ENCODE results near the gene TAX1BP1.

Gene TAX1BP1

DNA sequence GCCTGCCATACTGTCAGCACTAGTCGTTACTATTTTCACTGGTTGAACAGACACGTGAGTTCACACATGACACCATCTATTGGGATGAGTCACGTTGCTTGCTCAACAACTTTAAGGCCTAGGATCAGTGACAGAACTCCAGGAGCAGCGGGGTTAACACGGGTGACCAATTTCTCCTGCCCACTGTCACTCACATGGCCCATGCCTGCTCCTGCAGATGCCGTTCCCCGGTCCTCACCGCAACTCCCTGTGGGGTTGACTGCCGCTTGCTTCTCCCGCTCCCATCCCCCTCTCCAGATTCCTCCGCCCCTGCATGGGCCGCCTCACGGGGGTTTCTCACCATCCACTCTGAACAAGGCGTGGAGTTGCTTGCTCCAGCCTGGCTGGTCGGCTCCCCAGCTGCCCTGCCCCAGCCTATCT is 128.2 kb downstream of the TAX1BP1 start:
- no peak overlapping the region for H3K27ac Mint-ChIP-seq
- H3K4me1 Mint-ChIP-seq = peaks cover 4% of the 10 kb centered on the region
- H3K9me3 Mint-ChIP-seq = no peaks in the 10 kb centered on the region
- H3K4me3 Mint-ChIP-seq = no peak overlapping the region
- H3K27me3 Mint-ChIP-seq = no peaks in the 10 kb centered on the region
- H3K36me3 Mint-ChIP-seq = peaks cover 49% of the 10 kb centered on the region
- ATAC-seq = no peak

DNA sequence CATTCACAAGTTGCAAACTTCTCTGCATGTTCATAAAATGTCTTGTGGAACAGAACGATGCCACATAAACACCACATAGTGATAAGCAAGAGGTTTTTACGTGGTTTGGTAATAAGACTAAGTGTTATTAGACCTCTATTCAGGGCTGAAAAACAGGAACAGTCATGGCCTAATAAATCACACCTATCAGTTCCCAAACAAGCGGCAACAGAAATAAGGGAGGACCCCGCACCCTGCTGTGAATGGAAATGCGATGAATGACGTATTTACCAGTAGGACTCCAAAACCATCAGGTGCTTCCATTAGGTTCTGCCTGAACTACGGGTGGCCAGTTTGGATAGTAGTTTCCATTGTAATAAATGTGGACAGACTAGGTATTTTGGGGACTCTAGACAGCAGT is 129.1 kb downstream of the TAX1BP1 start:
- ATAC-seq = no peak
- Mint-ChIP-seq H3K27me3 (no peaks in the 10 kb centered on the region), H3K4me3 (no peak overlapping the region), H3K9me3 (no peaks in the 10 kb centered on the region), H3K4me1 (peaks cover 4% of the 10 kb centered on the region), H3K36me3 (peaks cover 46% of the 10 kb centered on the region), H3K27ac (no peak overlapping the region)

DNA sequence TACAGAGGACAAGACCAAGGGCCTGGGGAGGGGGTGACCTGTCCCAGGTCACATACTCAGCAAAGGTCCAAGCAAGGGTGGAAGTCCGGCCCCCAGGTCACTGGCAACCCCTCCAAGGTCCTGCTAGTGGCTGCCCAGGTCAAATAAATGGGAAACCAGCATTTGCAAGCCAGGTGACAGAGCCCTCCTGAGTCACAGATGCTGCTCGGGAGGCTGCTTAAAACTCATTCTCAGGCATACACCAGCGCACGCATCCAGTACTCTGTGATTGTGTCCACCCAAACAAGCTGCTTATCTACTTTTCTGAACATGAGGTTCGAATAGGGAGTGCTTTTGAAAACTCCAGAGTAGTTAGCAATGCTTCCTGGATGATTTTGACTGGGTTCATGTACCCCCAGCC is 130.6 kb downstream of the TAX1BP1 start:
- Mint-ChIP-seq H3K27me3 (no peaks in the 10 kb centered on the region), H3K27ac (no peak overlapping the region), H3K36me3 (peaks cover 40% of the 10 kb centered on the region), H3K4me1 (peaks cover 4% of the 10 kb centered on the region), H3K9me3 (no peaks in the 10 kb centered on the region), H3K4me3 (no peak overlapping the region)
- ATAC-seq = no peak

DNA sequence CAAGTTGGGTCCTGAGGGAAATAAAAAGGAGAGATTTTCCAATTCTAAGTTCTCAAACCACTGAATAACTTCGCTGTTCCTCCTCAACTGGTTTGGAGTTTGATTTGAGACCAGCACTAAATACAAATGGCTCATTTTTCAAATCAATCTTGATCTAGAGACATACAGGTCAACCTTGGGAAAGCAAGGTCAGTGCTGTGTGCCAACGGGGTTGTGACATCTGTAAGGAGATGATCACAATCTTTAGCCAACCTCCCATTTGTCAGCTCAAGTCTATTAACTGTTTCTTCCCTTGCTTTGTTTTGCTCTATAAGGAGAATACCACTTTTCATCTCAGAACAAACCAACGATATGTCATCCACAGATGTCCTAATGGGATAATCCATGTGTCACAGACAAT is 131.1 kb downstream of the TAX1BP1 start:
- no peaks in the 10 kb centered on the region for H3K9me3 Mint-ChIP-seq
- H3K27me3 Mint-ChIP-seq = no peaks in the 10 kb centered on the region
- H3K4me3 Mint-ChIP-seq = no peak overlapping the region
- no peak overlapping the region for H3K27ac Mint-ChIP-seq
- peaks cover 41% of the 10 kb centered on the region for H3K36me3 Mint-ChIP-seq
- peaks cover 4% of the 10 kb centered on the region for H3K4me1 Mint-ChIP-seq
- ATAC-seq = no peak

- Mint-ChIP-seq H3K9me3 (no peaks in the 10 kb centered on the region), H3K27ac (no peak overlapping the region), H3K4me1 (peaks cover 4% of the 10 kb centered on the region), H3K27me3 (no peaks in the 10 kb centered on the region), H3K36me3 (peaks cover 36% of the 10 kb centered on the region), H3K4me3 (no peak overlapping the region)
- ATAC-seq = no peak
Measured at GRCh38 chr7:27871866-27872265, 131.9 kb downstream of the TAX1BP1 start.

- Mint-ChIP-seq H3K4me3 (no peak overlapping the region), H3K27ac (no peak overlapping the region), H3K4me1 (peaks cover 4% of the 10 kb centered on the region), H3K9me3 (no peaks in the 10 kb centered on the region), H3K36me3 (peaks cover 36% of the 10 kb centered on the region), H3K27me3 (no peaks in the 10 kb centered on the region)
- no peak for ATAC-seq
Measured at GRCh38 chr7:27872356-27873275, 132.7 kb downstream of the TAX1BP1 start.

GRCh38 chr7:27873981-27874957 is 134.3 kb downstream of the TAX1BP1 start:
- Mint-ChIP-seq H3K4me1 (no peaks in the 10 kb centered on the region), H3K27ac (no peak overlapping the region), H3K9me3 (no peaks in the 10 kb centered on the region), H3K4me3 (no peak overlapping the region), H3K36me3 (peaks cover 36% of the 10 kb centered on the region), H3K27me3 (no peaks in the 10 kb centered on the region)
- ATAC-seq = no peak

- H3K4me3 Mint-ChIP-seq = no peak overlapping the region
- no peaks in the 10 kb centered on the region for H3K27me3 Mint-ChIP-seq
- no peaks in the 10 kb centered on the region for H3K4me1 Mint-ChIP-seq
- ATAC-seq = no peak
- no peaks in the 10 kb centered on the region for H3K9me3 Mint-ChIP-seq
- H3K27ac Mint-ChIP-seq = no peak overlapping the region
- peaks cover 35% of the 10 kb centered on the region for H3K36me3 Mint-ChIP-seq
Measured at GRCh38 chr7:27875061-27875460, 135.1 kb downstream of the TAX1BP1 start.

GRCh38 chr7:27875832-27876231 is 135.9 kb downstream of the TAX1BP1 start:
- Mint-ChIP-seq H3K9me3 (no peaks in the 10 kb centered on the region), H3K27me3 (no peaks in the 10 kb centered on the region), H3K4me3 (no peak overlapping the region), H3K4me1 (no peaks in the 10 kb centered on the region), H3K36me3 (peaks cover 31% of the 10 kb centered on the region), H3K27ac (no peak overlapping the region)
- no peak for ATAC-seq

DNA sequence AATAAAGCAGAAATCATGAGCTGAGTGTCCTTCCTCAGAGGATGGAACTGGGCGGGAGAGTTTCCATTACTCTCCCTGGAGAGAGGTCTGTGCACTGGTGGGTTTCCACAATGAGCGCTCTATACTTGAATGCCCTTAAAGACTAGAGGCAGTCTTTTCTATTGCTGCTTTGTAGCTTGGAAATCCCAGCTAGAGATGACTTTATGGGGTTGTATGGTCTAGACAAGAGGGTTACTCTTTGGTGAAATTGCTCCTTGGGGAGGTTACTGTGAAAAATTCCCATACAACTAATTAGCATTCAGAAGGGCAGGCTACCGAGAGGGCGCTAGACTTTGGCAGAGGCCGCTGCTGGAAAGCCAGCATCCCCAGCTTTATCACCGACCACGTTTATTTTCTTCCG is 136.8 kb downstream of the TAX1BP1 start:
- Mint-ChIP-seq H3K4me3 (no peak overlapping the region), H3K4me1 (no peaks in the 10 kb centered on the region), H3K27ac (no peak overlapping the region), H3K9me3 (no peaks in the 10 kb centered on the region), H3K27me3 (no peaks in the 10 kb centered on the region), H3K36me3 (peaks cover 31% of the 10 kb centered on the region)
- no peak for ATAC-seq
